IgD-negative memory B cell (primary cell): ENCODE data around the gene TMEM94. TPM values are rescaled to one million over a fixed set of nuclear protein-coding genes. Genes with fewer than 3 reads are reported as not detected.

Experiments
- H3K27ac Mint-ChIP-seq, 3 donors: one replicate each; pipeline ENCODE4 v1.8.0; 2020 to 2022; ENCODE audit warnings: mild to moderate bottlenecking in 3 of 3, mixed read lengths in 3 of 3, moderate library complexity in 1 of 3
- H3K27me3 Mint-ChIP-seq: one replicate; pipeline ENCODE4 v1.8.0; 2021; ENCODE audit warnings: mixed read lengths
- H3K36me3 Mint-ChIP-seq: one replicate; pipeline ENCODE4 v1.8.0; 2020; ENCODE audit warnings: mild to moderate bottlenecking, mixed read lengths
- H3K4me1 Mint-ChIP-seq, 3 donors: one replicate each; pipeline ENCODE4 v1.8.0; 2020 to 2022; ENCODE audit warnings: mixed read lengths in 3 of 3, mild to moderate bottlenecking in 1 of 3
- H3K4me3 Mint-ChIP-seq, 4 donors: one replicate each; pipeline ENCODE4 v1.8.0; 2020 to 2022; ENCODE audit warnings: mild to moderate bottlenecking in 4 of 4, mixed read lengths in 4 of 4, moderate library complexity in 3 of 4
- H3K9me3 Mint-ChIP-seq, 3 donors: one replicate each; pipeline ENCODE4 v1.8.0; 2020 to 2021; ENCODE audit warnings: mixed read lengths in 3 of 3, mild to moderate bottlenecking in 1 of 3
- polyA plus RNA-seq: library from polyadenylated mRNA; unstranded; fragments of 300-500 nt; fragmentation: Illumina TruSeq; gene quantifications from one replicate; pipeline ENCODE4 v1.2.3, GENCODE V29; 2021

Gene TMEM94
- polyA plus RNA-seq, 1 donor from 2014 or later = 19.5 TPM

DNA sequence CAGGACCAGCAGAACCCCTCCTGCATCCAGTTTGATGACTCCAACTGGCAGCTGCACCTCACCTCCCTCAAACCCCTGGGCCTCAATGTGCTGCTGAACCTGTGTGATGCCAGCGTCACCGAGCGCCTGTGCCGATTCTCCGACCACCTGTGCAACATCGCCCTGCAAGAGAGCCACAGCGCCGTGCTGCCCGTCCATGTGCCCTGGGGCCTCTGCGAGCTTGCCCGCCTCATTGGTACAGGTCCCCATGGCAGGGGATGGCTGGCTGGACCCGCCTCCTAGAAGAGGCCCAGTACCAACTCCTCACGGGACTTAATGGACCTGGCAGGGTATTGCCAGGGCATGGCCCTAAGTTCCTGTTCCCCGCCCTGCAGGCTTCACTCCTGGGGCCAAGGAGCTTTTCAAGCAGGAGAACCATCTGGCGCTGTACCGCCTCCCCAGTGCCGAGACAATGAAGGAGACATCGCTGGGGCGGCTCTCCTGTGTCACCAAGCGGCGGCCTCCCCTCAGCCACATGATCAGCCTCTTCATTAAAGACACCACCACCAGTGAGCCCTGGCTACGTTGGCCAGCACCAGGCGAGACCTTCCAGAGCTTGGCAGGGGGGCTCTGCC is 36.2 kb downstream of the TMEM94 start:
- Mint-ChIP-seq H3K4me1 (peaks cover 3% of the 10 kb centered on the region in 3 donors), H3K36me3 (peaks cover 5% of the 10 kb centered on the region), H3K27me3 (no peaks in the 10 kb centered on the region), H3K4me3 (peak overlapping the region in 1 of 4 donors; percentile 79), H3K27ac (no peak overlapping the region), H3K9me3 (no peaks in the 10 kb centered on the region)

DNA sequence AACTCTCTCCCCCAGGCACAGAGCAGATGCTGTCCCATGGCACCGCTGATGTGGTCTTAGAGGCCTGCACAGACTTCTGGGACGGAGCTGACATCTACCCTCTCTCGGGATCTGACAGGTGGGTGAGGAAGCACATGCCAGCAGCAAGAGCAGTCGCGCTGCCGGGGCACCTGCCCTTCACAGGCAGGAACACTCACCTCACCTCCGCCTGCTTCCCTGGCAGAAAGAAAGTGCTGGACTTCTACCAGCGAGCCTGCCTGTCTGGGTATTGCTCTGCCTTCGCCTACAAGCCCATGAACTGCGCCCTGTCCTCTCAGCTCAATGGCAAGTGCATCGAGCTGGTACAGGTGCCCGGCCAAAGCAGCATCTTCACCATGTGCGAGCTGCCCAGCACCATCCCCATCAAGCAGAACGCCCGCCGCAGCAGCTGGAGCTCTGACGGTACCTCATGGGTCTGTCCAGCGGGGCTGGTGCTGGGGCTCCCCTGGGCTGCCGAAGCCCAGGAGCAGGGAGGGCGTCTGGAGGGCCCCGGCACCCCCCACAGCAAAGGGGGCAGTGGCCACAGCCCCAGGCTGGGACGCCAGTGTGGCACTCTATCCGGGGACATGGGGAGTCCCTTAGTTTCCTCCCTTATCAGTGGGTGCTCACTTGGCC is 37.2 kb downstream of the TMEM94 start:
- Mint-ChIP-seq H3K27me3 (no peaks in the 10 kb centered on the region), H3K36me3 (peaks cover 5% of the 10 kb centered on the region), H3K27ac (no peak overlapping the region), H3K4me3 (no peak overlapping the region), H3K4me1 (no peaks in the 10 kb centered on the region), H3K9me3 (no peaks in the 10 kb centered on the region)

DNA sequence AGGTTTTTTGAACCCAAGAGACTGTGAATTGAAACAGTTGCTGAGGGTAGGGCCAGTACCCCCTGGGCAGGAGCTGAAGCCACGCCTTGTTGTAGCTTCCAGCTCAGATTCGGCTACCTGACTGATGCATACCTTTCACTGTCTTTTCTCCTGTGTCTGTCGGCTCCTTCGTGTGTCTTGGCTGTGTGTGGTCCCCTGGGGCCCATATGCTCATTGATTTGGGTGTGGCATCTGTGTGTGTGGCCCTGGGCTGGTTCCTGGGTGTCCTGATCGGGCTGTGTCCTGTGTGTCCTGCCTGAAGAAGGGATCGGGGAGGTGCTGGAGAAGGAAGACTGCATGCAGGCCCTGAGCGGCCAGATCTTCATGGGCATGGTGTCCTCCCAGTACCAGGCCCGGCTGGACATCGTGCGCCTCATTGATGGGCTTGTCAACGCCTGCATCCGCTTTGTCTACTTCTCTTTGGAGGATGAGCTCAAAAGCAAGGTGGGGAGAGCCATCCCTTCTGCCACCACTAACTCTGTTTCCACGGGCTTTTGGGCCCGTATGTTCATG is 38.0 kb downstream of the TMEM94 start:
- Mint-ChIP-seq H3K4me1 (no peaks in the 10 kb centered on the region), H3K27me3 (no peaks in the 10 kb centered on the region), H3K36me3 (peaks cover 5% of the 10 kb centered on the region), H3K27ac (no peak overlapping the region), H3K9me3 (no peaks in the 10 kb centered on the region), H3K4me3 (no peak overlapping the region)

DNA sequence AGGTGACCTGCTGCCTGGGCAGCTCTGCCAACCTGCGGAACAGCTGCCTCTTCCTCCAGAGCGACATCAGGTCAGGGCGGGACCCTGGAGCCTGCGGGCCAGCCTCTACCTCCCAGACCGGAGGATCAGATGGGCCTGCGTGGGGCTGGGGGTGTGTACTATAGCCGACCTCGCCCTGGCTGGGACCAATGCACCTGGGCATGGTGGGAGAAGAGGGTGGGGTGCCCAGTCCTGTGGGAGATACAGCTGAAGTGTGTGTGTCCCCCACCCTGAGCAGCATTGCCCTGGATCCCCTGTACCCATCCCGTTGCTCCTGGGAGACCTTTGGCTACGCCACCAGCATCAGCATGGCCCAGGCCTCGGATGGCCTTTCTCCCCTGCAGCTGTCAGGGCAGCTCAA is 39.6 kb downstream of the TMEM94 start:
- no peaks in the 10 kb centered on the region for H3K27me3 Mint-ChIP-seq
- H3K4me1 Mint-ChIP-seq = no peaks in the 10 kb centered on the region
- H3K36me3 Mint-ChIP-seq = peaks cover 5% of the 10 kb centered on the region
- no peaks in the 10 kb centered on the region for H3K9me3 Mint-ChIP-seq
- no peak overlapping the region for H3K27ac Mint-ChIP-seq
- no peak overlapping the region for H3K4me3 Mint-ChIP-seq

DNA sequence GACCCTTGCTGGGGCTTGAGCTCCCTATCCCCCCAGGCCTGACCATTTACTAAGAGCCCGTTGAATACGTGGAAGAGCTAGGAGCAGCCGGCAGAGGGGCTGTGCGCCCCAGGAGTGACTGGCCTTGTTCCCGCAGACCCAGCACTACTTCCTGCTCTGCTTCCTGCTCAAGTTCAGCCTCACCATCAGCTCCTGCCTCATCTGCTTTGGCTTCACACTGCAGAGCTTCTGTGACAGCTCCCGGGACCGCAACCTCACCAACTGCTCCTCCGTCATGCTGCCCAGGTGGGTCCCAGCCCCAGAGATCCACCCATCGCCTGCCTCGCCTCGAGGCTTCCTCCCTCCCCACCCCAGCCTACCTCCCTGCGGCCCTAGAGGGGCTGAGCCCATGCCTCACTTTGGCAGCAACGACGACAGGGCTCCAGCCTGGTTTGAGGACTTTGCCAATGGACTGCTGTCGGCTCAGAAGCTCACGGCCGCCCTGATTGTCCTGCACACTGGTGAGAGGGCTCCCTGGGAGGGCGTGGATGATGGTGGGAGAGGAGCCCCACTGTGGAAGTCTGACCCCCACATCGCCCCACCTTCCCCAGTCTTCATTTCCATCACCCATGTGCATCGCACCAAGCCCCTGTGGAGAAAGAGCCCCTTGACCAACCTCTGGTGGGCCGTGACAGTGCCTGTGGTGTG is 41.7 kb downstream of the TMEM94 start:
- H3K9me3 Mint-ChIP-seq = no peaks in the 10 kb centered on the region
- H3K4me3 Mint-ChIP-seq = no peak overlapping the region
- H3K27ac Mint-ChIP-seq = no peak overlapping the region
- H3K4me1 Mint-ChIP-seq = no peaks in the 10 kb centered on the region
- H3K36me3 Mint-ChIP-seq = peaks cover 5% of the 10 kb centered on the region
- H3K27me3 Mint-ChIP-seq = no peaks in the 10 kb centered on the region

DNA sequence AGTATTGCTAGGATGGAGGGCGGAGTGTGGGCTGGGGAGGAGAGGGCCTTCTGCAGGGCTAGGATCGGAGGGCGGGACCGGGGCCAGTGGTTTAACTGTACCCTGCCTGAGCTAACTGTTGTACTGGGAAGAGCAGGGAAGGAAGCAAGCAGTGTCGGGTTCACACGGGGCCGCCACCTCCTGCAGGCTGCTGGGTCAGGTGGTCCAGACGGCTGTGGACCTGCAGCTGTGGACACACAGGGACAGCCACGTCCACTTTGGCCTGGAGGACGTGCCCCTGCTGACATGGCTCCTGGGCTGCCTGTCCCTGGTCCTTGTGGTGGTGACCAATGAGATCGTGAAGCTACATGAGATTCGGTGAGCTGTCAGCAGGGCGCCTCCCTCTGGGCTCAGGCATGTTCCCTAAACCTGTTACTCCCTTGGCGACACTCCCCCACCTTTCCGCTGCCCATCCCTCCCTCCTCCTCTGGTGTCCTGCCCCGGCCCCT is 42.3 kb downstream of the TMEM94 start:
- peaks cover 5% of the 10 kb centered on the region for H3K36me3 Mint-ChIP-seq
- no peak overlapping the region for H3K4me3 Mint-ChIP-seq
- H3K9me3 Mint-ChIP-seq = no peaks in the 10 kb centered on the region
- no peaks in the 10 kb centered on the region for H3K4me1 Mint-ChIP-seq
- H3K27me3 Mint-ChIP-seq = no peaks in the 10 kb centered on the region
- no peak overlapping the region for H3K27ac Mint-ChIP-seq

DNA sequence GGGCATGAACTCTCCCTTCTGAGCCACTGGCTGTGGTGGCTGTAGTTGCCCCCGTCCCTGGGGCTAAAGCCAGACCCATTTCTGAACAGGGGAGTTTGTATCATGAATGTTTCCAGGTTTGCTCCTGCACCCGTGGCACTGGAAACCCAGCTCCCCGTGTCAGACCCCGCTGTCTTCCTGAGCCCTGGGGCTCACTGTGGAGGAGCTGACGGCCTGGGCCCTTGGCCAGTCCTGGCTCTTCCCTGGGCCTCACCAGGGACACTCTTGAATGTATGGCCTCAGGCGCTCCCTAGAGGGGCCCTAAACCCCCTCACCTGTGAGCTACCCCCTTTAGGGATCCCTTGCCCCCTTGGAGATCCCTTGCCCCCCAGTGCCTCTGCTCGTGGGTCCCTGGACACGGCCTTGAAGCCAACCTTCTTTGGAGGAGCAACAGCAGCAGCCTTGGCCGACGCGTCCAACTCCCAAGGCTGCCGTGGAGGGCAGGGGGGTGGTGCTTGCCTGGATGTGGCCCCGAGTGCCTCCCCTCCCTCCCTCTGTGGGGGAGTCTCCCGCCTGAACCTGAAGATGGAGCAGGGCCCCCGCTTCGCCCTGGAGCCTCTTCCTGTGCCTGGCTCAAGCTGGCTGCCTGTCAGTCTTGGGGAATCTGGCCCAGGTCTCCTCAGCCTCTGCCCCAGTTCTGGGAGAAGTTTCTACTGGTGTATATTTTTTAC is 43.0 kb downstream of the TMEM94 start:
- H3K36me3 Mint-ChIP-seq = peaks cover 5% of the 10 kb centered on the region
- no peak overlapping the region for H3K27ac Mint-ChIP-seq
- H3K4me3 Mint-ChIP-seq = no peak overlapping the region
- no peaks in the 10 kb centered on the region for H3K27me3 Mint-ChIP-seq
- no peaks in the 10 kb centered on the region for H3K9me3 Mint-ChIP-seq
- no peaks in the 10 kb centered on the region for H3K4me1 Mint-ChIP-seq

DNA sequence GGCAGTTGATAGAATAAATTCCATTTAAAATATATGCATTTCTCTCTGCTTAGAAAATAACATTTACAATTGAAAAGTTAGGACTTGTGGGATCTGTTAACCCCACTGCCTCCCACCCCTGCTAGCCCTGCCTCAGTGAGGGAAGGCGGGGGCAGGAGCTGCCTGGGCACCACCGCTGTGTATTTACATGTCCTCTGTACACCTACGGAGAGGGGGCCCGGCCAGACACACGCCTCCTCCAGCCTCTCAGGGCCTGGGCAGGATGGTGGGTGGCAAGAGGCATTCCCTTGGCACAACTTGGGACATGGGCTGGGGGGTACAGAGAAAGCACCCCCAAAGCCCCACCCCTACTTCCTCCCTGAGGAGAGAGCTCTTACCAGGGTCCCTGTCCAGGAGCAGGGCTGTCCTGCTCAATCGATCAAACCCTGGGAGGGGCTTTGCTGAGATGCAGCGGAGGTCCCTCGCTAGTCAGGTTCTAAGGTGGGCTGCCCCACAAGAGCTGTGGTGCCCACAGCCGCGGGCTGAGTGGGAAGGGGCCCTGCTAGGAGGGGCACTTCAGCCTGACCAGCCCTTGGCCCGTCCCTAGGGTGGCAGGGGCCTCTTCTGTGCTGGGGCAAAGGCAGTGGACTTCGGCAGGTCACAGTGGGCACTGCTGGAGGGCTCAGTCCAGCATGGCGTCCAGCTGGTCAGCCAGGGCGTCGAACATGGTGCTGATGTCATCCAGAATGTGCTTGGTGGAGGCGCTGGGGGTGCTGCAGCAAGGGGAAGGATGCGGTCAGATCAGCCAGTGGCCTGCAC is 44.2 kb downstream of the TMEM94 start:
- Mint-ChIP-seq H3K27ac (no peak overlapping the region), H3K36me3 (peaks cover 5% of the 10 kb centered on the region), H3K9me3 (no peaks in the 10 kb centered on the region), H3K27me3 (no peaks in the 10 kb centered on the region), H3K4me1 (no peaks in the 10 kb centered on the region), H3K4me3 (no peak overlapping the region)

DNA sequence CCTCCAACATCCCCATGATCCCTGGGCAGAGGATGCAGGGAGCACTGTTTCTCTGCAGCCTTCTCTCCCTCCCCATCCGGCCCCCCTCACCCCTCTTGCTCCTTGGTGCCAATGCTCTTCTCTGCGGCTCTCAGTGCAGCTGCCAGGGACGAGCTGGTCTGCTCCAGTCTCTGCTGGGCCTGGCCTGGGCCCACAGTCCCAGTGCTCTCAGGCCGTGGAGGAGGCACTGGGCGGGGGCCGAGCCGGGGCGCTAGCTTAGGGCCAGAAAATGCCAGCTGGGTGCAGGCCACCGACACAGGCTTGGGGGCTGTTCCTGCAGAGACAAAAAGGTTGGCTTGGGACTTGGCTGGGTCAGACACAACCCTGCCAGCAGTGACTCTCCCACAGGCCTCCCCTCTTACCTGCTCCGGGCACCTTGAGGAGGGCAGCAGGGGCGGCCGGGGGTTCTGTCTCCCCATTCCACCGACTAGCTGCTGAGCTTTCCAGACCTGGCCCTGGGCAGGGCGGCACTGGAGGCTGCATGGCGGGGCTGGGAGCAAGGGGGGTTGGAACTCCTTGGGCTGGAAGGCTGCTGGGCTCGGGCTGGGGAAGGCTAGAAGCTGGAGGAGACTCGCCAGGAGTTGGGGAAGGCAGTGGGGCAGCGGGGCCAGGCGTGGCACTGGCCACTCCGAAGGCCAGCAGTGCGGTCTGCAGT is 45.1 kb downstream of the TMEM94 start:
- H3K9me3 Mint-ChIP-seq = no peaks in the 10 kb centered on the region
- no peaks in the 10 kb centered on the region for H3K27me3 Mint-ChIP-seq
- no peak overlapping the region for H3K27ac Mint-ChIP-seq
- H3K36me3 Mint-ChIP-seq = peaks cover 5% of the 10 kb centered on the region
- peak overlapping the region in 1 of 4 donors; percentile 76 for H3K4me3 Mint-ChIP-seq
- no peaks in the 10 kb centered on the region for H3K4me1 Mint-ChIP-seq

DNA sequence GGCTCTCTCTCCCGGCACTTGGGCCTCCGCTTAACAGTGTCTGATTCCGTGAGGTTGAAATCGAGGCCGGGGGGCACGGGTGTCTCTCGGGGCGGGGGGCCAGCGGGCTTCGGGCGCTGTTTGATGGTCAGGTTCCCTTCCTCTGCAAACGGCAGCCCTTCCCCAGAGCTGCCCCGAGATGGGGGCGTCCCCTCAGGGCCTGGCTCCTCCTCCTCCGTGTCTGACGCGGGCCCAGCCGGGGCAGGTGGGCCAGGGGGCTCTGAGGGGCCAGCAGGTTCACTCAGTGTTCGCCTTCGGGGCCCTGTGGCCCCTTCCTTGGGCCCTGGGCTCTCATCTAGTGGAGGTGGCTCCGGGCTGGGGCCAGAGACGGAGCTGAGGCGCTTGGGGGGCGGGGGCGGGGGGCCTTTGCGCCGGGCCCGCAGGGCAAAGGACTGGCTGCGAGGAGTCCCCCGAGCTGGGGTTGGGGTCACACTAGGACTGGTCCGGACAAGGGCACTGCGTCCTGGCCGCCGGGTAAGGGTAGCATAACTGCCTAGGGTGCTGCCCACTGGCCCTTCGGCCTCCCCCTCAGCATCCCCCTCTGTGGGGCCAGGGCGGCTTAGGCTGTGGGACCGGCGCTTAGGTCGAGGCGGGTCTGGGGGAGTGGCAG is 45.8 kb downstream of the TMEM94 start:
- H3K27me3 Mint-ChIP-seq = no peaks in the 10 kb centered on the region
- no peak overlapping the region for H3K27ac Mint-ChIP-seq
- H3K36me3 Mint-ChIP-seq = peaks cover 1% of the 10 kb centered on the region
- H3K9me3 Mint-ChIP-seq = no peaks in the 10 kb centered on the region
- H3K4me3 Mint-ChIP-seq = peak overlapping the region in 1 of 4 donors; percentile 76
- H3K4me1 Mint-ChIP-seq = no peaks in the 10 kb centered on the region

DNA sequence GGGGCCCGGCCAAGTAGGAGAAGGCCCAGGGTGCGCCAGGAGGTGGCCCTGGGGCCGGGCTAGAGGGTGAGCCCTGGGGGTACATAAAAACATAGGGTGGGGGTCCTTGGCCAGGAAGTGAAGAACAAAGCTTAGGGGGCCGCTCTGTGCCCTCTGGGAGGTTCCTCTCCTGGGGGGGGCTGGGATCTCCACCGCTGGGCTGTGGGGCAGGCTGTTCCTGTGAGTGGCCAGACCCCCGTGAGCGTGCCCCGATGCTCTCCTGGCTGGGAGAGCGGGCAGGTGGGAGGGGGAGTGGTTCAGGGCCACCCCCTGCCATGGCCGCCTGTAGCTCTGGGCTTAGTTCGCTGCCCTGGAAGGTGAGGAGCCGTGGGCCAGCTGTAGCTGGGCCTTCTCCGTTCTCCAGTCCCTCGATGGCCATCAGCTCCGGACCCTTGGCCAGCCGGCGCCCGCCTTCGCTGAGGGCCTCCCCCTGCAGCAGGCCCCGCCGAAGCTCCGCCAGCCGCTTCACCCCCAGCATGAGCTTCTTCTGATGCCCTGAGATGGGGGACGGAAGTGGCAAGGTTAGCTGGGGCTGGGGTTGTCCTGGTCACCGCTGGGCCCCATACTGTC is 46.4 kb downstream of the TMEM94 start:
- H3K4me1 Mint-ChIP-seq = no peaks in the 10 kb centered on the region
- no peaks in the 10 kb centered on the region for H3K27me3 Mint-ChIP-seq
- no peak overlapping the region for H3K4me3 Mint-ChIP-seq
- no peak overlapping the region for H3K27ac Mint-ChIP-seq
- H3K9me3 Mint-ChIP-seq = no peaks in the 10 kb centered on the region
- no peaks in the 10 kb centered on the region for H3K36me3 Mint-ChIP-seq

DNA sequence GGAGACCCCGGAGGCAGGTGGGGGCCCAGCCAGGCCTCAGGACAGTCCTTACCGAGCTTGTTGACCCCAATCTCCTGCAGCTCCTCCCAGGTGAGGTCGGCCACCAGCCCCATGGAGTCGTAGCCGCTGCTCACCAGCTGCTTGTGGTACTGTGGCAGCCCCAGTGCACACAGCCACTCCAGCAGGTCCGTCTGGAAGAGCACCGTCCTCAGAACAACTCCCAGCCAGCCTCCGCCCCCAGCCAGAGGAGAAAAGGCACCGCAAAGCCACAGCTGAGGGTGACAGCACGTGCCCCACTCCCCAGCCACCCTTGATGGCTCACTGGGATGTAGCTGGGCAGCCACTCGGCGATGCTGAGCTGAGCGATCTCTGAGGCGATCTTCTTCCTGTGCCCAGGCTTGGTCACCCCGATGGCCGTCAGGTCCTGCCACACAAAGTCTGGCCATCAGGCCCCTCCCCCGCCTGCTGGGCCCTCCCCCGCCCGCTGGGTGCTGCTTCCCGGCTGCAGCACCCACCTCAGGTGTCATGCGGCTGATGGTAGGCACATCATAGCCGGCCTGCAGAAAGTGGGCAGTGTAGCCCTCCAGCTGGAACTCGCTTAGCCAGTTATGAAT is 47.0 kb downstream of the TMEM94 start:
- H3K36me3 Mint-ChIP-seq = no peaks in the 10 kb centered on the region
- no peak overlapping the region for H3K4me3 Mint-ChIP-seq
- no peaks in the 10 kb centered on the region for H3K4me1 Mint-ChIP-seq
- no peaks in the 10 kb centered on the region for H3K27me3 Mint-ChIP-seq
- no peak overlapping the region for H3K27ac Mint-ChIP-seq
- no peaks in the 10 kb centered on the region for H3K9me3 Mint-ChIP-seq

DNA sequence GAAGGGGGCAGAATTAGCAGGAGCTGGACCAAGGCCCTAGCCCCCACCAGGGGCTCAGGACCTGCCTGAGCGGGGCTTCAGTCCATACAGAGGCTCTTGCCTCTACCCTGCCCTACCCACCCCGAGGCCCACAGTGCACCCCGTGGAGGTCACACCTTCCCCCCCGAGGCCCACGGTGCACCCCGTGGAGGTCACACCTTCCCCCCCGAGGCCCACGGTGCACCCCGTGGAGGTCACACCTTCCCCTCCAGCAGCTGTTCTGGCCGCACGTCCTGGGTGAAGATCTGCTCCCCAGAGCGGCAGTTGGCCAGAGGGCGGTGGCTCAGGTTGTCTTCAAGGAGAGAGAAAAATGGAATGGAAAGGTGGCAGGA is 47.5 kb downstream of the TMEM94 start:
- H3K27ac Mint-ChIP-seq = no peak overlapping the region

More for the DNA sequence above, 47.5 kb downstream of the TMEM94 start:
- no peak overlapping the region for H3K4me3 Mint-ChIP-seq
- H3K27me3 Mint-ChIP-seq = no peaks in the 10 kb centered on the region
- H3K4me1 Mint-ChIP-seq = no peaks in the 10 kb centered on the region
- no peaks in the 10 kb centered on the region for H3K9me3 Mint-ChIP-seq
- H3K36me3 Mint-ChIP-seq = no peaks in the 10 kb centered on the region
